KMS-11 (cell line): ENCODE results near the gene DDX47.

Experiments
- H2AFZ ChIP-seq: fragments of 200-600 bp; sonication (generic); 2 replicates; pipeline ENCODE4 v1.6.1; 2016; ENCODE audit warnings: antibody characterized with exemption, mixed run types, low read depth
- H3K27ac ChIP-seq: fragments of 200-600 bp; sonication (generic); 2 replicates; pipeline ENCODE4 v1.6.1; 2016; ENCODE audit warnings: mild to moderate bottlenecking, mixed run types
- H3K27me3 ChIP-seq: fragments of 200-600 bp; sonication (generic); 2 replicates; pipeline ENCODE4 v1.6.1; 2017; ENCODE audit warnings: mild to moderate bottlenecking, low read depth, mixed run types, moderate library complexity; ENCODE audit not compliant: insufficient read depth
- H3K36me3 ChIP-seq: fragments of 200-600 bp; sonication (generic); 2 replicates; pipeline ENCODE4 v1.6.1; 2017; ENCODE audit warnings: mild to moderate bottlenecking, mixed run types; ENCODE audit not compliant: insufficient read depth
- H3K4me1 ChIP-seq: fragments of 200-600 bp; sonication (generic); 2 replicates; pipeline ENCODE4 v1.6.1; 2016; ENCODE audit warnings: mild to moderate bottlenecking, low read depth, mixed run types; ENCODE audit not compliant: poor library complexity, severe bottlenecking
- H3K4me2 ChIP-seq: fragments of 200-600 bp; sonication (generic); 2 replicates; pipeline ENCODE4 v1.7.0; 2016; ENCODE audit warnings: mild to moderate bottlenecking, mixed run types
- H3K4me3 ChIP-seq: fragments of 200-600 bp; sonication (generic); IDR thresholded peaks from 2 replicates; pipeline ENCODE4 v1.6.1; 2017; ENCODE audit warnings: low read depth, low read length, mixed read lengths; ENCODE audit not compliant: insufficient read depth
- H3K79me2 ChIP-seq: fragments of 200-600 bp; sonication (generic); 2 replicates; pipeline ENCODE4 v1.6.1; 2016; ENCODE audit warnings: low read depth, mixed run types; ENCODE audit not compliant: insufficient read depth
- H3K9ac ChIP-seq: fragments of 200-600 bp; sonication (generic); 2 replicates; pipeline ENCODE4 v1.6.1; 2016; ENCODE audit warnings: mild to moderate bottlenecking, mixed run types
- H4K20me1 ChIP-seq: fragments of 200-600 bp; sonication (generic); 2 replicates; pipeline ENCODE4 v1.6.1; 2016; ENCODE audit warnings: mild to moderate bottlenecking, mixed run types; ENCODE audit not compliant: insufficient read depth
- TF ChIP-seq, protein P1 (sequence below): fragments of 200-600 bp; sonication (generic); conservative IDR thresholded peaks from 2 replicates; pipeline ENCODE4 v1.6.1; 2017; ENCODE audit warnings: low read depth, mild to moderate bottlenecking, antibody characterized with exemption, low read length, moderate library complexity, mixed read lengths

DDX47 gene

DNA sequence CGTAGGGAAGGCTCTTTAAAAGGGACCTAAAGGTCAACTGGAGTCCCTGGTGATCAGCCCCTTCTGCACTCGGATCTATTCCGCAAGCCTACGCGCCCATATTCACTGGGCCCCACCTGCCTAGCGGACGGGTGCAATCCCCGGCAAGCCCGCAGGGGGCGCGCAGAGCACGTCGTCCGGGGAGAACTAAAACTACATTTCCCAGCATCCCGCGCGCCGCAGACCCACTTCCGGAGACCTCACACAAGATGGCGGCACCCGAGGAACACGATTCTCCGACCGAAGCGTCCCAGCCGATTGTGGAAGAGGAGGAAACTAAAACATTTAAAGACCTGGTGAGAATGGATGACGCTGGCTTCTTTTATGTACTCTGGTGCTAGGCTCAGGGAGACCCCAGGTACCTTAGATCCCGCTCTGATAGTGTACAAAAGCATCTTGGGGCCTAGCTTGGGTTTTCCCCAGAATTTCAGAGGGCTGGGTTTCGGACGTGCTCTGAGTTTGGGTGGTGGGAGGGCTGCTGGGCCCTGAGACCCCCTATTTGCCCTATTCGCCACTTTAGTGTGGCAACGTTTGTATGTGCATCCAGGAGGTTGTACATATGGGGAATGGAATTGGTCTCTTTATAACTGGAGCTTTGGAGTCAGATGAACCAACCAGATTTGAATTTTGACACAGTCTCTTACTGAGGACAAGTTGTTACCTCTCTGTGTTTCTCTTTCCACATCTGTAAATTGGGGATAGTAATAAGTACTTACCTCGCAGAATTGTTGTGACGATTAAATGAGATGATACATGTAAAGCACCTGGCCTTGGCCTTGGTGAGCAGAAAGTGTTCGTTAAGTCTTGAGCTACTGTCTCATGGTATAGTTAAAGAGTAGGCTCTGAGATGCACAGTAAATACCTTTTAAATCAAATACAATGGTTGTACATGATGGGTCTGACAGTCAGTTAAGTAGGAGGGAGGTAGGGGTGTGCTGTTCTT, at the start of gene DDX47:
DDX47 (plus strand) TSS at position 227 of the 982 bp plus-strand sequence; CDS start at position 249, 22 bp downstream.
- TF ChIP-seq, protein P1, sequence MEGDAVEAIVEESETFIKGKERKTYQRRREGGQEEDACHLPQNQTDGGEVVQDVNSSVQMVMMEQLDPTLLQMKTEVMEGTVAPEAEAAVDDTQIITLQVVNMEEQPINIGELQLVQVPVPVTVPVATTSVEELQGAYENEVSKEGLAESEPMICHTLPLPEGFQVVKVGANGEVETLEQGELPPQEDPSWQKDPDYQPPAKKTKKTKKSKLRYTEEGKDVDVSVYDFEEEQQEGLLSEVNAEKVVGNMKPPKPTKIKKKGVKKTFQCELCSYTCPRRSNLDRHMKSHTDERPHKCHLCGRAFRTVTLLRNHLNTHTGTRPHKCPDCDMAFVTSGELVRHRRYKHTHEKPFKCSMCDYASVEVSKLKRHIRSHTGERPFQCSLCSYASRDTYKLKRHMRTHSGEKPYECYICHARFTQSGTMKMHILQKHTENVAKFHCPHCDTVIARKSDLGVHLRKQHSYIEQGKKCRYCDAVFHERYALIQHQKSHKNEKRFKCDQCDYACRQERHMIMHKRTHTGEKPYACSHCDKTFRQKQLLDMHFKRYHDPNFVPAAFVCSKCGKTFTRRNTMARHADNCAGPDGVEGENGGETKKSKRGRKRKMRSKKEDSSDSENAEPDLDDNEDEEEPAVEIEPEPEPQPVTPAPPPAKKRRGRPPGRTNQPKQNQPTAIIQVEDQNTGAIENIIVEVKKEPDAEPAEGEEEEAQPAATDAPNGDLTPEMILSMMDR = peak; percentile 87
- Histone ChIP-seq H3K36me3 (no peaks in the 10 kb centered on the region; the same call in 1 of the 2 replicates), H3K4me3 (peak within 1 kb of the TSS; percentile 48), H4K20me1 (no peaks in the 10 kb centered on the region), H3K79me2 (peaks cover 43% of the 10 kb centered on the region), H3K27me3 (no peaks in the 10 kb centered on the region), H3K27ac (peak within 1 kb of the TSS; percentile 66), H3K9ac (peak within 1 kb of the TSS; percentile 91), H3K4me1 (peaks cover 21% of the 10 kb centered on the region), H3K4me2 (peak within 1 kb of the TSS; percentile 88), H2AFZ (peak within 1 kb of the TSS; percentile 55)

DNA sequence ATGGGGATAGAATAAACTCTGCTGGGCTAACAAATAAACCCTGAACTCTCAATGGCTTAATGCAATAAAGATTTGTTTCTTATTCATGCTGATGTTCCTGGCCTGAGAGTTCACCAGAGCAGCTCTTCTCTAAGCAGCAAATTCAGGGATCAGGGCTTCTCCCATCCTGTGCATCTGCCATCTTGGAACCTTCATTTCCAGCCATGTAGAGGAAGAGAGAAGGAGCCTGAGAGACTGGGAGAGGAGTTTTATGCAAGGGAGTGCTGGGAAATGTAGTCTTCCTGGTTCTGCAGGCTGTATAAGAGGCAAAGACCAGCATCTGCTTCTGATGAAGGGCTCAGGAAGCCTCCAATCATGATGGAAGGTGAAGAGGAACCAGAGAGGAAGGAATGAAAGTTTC, 48.3 kb upstream of the DDX47 start:
- H4K20me1 ChIP-seq = no peaks in the 10 kb centered on the region
- no peaks in the 10 kb centered on the region for H3K79me2 ChIP-seq
- no peaks in the 10 kb centered on the region for H3K4me1 ChIP-seq
- H3K4me3 ChIP-seq = no peak overlapping the region
- H2AFZ ChIP-seq = no peak overlapping the region
- H3K36me3 ChIP-seq = no peaks in the 10 kb centered on the region
- no peak overlapping the region for H3K4me2 ChIP-seq
- no peak overlapping the region for H3K9ac ChIP-seq
- TF ChIP-seq, protein P1 = no peak
- no peaks in the 10 kb centered on the region for H3K27me3 ChIP-seq
- no peak overlapping the region for H3K27ac ChIP-seq

DNA sequence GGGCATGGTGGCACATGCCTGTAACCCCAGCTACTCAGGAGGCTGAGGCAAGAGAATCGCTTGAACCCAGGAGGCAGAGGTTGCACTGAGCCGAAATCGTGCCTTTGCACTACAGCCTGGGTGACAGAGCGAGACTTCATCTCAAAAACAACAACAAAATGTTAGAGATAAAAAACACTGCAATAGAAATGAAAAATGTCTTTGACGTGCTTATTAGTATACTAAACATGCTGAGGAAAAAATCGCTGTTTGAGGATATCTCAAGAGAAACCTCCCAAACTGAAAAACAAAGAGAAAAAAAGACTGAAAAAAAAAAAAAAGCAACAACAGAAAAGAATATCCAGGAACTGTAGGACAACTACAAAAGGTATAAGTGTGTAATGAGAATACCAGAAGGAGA, 42.9 kb upstream of the DDX47 start:
- Histone ChIP-seq H4K20me1 (no peaks in the 10 kb centered on the region), H3K27me3 (no peaks in the 10 kb centered on the region), H2AFZ (no peak overlapping the region), H3K4me2 (no peak overlapping the region), H3K27ac (no peak overlapping the region), H3K4me1 (peaks cover 4% of the 10 kb centered on the region), H3K4me3 (no peak overlapping the region), H3K9ac (no peak overlapping the region), H3K36me3 (no peaks in the 10 kb centered on the region), H3K79me2 (no peaks in the 10 kb centered on the region)
- TF ChIP-seq, protein P1 = no peak

DNA sequence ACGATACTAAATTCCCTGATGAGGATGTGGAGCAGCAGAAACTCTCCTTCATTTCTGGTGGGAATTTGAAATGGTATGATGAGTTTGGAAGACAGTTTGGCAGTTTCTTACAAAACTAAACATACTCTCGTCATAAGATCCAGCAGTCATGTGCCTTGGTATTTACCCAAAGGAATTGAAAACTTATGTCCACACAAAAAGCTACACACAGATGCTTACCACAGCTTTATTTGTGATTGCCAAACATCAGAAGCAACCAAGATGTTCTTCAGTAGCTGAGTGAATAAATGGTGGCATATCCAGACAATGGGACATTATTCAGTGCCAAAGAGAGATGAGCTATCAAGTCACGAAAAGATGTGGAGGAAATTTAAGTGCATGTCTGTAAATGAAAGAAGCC, 38.4 kb upstream of the DDX47 start:
- H4K20me1 ChIP-seq = no peaks in the 10 kb centered on the region
- no peaks in the 10 kb centered on the region for H3K79me2 ChIP-seq
- no peaks in the 10 kb centered on the region for H3K36me3 ChIP-seq
- TF ChIP-seq, protein P1 = no peak
- H3K27ac ChIP-seq = no peak overlapping the region
- H2AFZ ChIP-seq = no peak overlapping the region
- no peaks in the 10 kb centered on the region for H3K27me3 ChIP-seq
- H3K4me2 ChIP-seq = no peak overlapping the region
- peaks cover 25% of the 10 kb centered on the region for H3K4me1 ChIP-seq
- H3K4me3 ChIP-seq = no peak overlapping the region
- no peak overlapping the region for H3K9ac ChIP-seq
